Measurements from ENCODE around the gene PYGB. TPM values are rescaled to one million over a fixed set of nuclear protein-coding genes. Genes with fewer than 3 reads are reported as not detected.
A peak's percentile ranks its signal among the peaks of the same experiment; 100 is the strongest.

The PYGB gene
- total RNA-seq, 1 experiment from 2014 or later, result 118 TPM

DNA sequence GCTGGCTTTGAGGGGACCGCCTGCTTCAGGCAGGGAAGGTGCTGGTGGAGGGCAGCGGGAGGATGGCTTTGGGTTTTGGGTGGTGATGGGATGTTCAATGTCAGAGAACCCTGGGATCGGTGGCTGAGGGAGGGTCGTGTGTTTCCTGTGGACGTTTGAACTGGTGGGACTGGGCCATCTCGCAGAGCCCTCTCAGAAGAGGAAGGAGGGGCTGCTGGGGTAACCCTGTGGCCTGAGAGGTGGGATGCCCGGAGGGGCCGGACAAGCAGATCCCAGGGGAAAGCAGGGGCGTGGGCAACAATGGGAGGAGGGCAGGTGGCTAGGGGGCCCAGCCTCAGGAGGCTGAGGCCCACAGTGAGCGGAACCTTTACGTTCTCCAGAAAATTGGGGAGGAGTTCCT is 34.9 kb downstream of the PYGB start:
- DNase-seq (ENCODE audit: low spot score), result no peak

DNA sequence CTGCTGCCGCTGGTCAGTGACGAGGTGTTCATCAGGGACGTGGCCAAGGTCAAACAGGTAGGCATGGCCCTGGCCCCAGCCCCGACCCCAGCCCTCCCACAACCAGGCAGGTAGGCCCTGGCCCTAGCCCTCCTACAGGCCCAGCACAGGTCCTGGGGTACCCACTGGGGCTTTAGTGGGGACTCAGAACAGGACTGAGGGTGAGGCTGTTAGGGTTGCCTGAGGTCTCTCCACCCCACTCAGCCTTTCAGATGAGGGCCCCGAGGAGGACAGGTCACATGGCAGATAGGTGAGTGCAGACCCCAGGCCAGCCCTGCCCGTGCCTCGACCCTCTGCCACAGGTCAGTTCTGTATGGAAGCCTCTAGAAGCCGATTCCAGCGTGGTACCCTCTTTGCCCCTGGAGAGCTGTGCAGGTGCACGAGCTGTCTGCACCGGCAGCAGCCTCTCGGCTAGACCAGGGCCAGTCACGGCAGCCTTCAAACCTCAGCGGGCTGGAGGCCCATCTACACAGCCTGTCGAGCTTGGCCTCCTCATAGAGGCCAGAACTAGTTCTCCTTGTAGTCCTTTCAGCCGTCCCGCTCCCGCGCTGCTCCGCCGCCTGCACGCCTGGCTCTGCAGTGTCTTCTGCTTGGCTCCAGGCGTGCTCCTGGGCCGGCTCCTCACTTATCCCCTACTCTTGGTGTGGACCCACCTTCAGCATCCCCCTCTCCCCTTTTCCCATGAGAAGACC is 35.5 kb downstream of the PYGB start:
- DNase-seq (ENCODE audit: low spot score), result no peak

DNA sequence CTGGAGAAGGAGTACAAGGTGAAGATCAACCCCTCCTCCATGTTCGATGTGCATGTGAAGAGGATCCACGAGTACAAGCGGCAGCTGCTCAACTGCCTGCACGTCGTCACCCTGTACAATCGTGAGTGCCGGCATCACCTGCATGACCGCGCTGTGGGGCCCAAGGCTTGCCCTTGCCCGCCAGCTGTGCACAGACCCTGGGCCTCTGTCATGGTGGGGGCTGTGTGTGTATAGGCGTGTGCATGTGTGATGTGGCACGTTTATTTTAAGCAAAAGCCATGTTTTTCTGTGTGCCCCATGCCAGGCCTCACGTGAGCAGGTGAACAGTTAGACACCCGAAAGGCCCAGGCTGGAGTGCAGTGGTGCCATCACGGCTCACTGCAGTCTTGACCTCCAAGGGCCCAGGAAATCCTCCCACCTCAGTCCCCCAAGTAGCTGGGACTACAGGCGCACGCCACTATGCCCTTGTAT is 36.3 kb downstream of the PYGB start:
- no peak for DNase-seq (ENCODE audit: low spot score)

GRCh38 chr20:25285091-25285647 is 37.3 kb downstream of the PYGB start:
- no peak for DNase-seq (ENCODE audit: low spot score)

- DNase-seq (ENCODE audit: low spot score), result no peak
Measured at GRCh38 chr20:25285856-25286798, 38.2 kb downstream of the PYGB start.

- no peak for DNase-seq (ENCODE audit: low spot score)
Measured at GRCh38 chr20:25286917-25287316, 39.0 kb downstream of the PYGB start.

GRCh38 chr20:25287631-25288290 is 39.9 kb downstream of the PYGB start:
- DNase-seq (ENCODE audit: low spot score), result no peak

GRCh38 chr20:25288291-25289181 is 40.7 kb downstream of the PYGB start:
- DNase-seq (ENCODE audit: low spot score), result no peak

- no peak for DNase-seq (ENCODE audit: low spot score)
Measured at GRCh38 chr20:25289886-25290597, 42.2 kb downstream of the PYGB start.

GRCh38 chr20:25290646-25291431 is 43.0 kb downstream of the PYGB start:
- no peak for DNase-seq (ENCODE audit: low spot score)

DNA sequence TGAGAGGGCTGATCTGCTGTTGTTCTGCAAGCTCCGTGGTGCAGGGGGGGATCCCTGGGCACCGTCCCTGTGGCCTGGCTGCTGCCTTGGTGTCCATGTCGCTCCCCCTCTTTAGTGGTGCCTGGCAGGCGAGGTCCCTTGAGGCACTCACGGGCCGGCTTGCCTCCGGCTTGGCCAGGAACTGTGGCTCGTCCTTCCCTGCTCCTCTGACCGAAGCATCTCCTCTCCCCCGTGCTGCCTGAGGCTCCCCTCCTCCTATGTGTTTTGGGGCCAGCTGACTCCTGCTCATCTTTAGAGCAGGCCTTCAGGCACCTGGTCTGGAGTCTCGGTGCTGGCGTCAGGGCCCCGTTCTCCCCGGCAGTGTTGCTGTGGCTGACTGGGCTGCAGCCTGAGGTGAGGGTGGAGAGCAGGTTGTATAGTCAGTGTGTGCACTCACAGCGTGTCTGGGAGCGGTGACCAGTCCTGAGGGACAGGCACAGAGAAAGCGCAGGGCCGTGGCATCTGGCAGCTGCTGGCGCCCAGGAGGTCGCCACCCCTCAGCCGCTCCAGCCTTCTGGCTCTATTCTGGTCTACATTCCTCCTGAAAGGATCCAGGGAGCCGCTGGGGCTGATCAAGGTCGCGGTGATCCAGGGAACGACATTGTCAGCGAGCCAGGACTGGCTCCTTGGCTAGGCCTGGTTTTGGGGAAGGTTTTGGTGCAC is 43.7 kb downstream of the PYGB start:
- DNase-seq (ENCODE audit: low spot score), result no peak

GRCh38 chr20:25292176-25292891 is 44.4 kb downstream of the PYGB start:
- DNase-seq (ENCODE audit: low spot score), result no peak

DNA sequence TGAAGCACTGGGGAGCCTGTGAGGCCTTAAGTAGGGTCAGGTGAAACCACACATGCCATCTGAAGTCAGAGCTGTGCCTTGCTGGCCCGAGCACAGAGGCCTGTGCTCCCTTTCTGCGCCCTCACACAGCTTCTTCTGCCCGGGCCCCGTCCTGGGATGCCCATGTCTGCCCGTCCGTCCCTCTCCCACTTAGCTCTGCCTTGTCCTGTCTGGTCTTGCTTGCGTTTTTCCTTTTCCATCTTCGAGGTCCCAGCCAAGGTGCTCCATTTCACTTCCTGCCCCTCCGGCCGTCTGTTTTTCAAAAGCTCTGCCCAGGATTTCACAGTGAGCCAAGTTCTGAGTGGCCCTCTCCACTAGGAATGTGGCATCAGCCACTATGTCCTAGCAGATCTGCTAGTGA is 45.6 kb downstream of the PYGB start:
- no peak for DNase-seq (ENCODE audit: low spot score)

DNA sequence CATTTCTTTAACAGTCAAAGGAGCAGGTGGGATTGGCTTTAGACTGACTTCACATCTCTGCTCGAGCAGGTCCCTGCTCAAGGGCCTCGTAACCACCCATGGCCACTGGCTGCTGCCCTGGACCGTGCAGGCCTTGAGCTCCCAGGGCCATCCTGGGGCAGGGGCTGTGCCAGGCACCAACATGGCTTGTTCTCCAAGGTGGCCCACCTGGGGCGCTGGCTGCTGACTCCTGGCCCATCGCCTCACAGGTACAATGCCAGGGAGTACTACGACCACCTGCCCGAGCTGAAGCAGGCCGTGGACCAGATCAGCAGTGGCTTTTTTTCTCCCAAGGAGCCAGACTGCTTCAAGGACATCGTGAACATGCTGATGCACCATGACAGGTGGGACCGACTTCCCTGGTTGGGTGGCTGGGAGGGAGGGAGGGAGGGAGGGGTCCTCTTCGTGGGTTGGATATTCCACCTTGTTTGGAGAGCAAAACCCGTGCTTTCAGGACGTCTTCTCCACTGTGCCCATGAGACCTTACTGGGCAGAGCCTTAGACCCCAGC is 46.1 kb downstream of the PYGB start:
- DNase-seq (ENCODE audit: low spot score), result no peak

GRCh38 chr20:25294459-25295385 is 46.8 kb downstream of the PYGB start:
- DNase-seq (ENCODE audit: low spot score), result peak; percentile 45

DNA sequence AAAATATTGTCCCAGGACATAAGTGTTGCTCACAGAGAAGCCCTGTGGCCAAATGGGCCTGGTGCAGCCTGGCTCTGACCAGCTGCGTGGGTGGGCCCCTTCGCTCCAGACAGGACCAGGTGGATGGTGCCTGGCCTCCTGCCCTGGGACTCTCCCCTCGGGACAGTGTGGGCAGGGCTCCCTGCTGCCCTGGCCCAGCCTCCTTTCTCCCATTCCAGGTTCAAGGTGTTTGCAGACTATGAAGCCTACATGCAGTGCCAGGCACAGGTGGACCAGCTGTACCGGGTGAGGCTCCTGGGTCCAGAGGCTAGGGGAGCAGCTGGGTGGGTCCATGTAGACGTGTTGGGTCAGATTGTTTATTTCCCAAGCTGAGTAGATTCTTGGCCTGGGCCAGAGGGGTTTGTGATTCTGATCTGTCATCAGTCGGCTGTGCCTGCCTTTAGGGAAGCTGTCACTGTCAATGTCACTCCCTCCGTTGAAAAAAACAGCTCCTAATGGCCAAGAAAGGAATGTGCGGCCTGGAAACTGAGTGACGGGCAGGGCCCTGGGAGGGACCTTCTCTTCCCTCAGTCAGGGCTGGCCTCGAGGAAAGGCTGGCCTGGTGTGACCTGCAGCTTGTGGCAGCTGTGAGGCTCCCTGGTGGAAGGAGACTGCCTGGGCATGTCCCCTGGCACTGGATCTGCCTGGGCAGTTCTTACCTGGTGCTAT is 47.7 kb downstream of the PYGB start:
- DNase-seq (ENCODE audit: low spot score), result no peak

Measured in A172 (cell line).